Spleen (tissue), 7 donors: ENCODE results near the gene H2AZ1.

ENCODE experiments used
- CTCF ChIP-seq, 11 experiments: fragments of 200-600 bp in 7 of 11; fragments of 450-650 bp in 4 of 11; sonication (generic) in 4 of 11; IDR thresholded peaks in 8 of 11; conservative IDR thresholded peaks in 3 of 11; 1 replicate in 7 of 11; 2 replicates in 4 of 11; pipeline versions ENCODE4 v1.4.0 to v1.8.0; 2016 to 2021; ENCODE audit warnings: antibody characterized with exemption in 11 of 11, inconsistent platforms in 4 of 11, mild to moderate bottlenecking in 1 of 11
- POLR2A ChIP-seq, 3 donors: fragments of 450-650 bp; IDR thresholded peaks; one replicate each; pipeline ENCODE4 v1.5.1; 2017; ENCODE audit warnings: antibody characterized with exemption in 3 of 3, mild to moderate bottlenecking in 1 of 3
- POLR2AphosphoS5 ChIP-seq, 3 donors: sonication (generic); formaldehyde crosslinking; IDR thresholded peaks; one replicate each; pipeline ENCODE4 v1.5.1; 2017; ENCODE audit warnings: antibody characterized with exemption in 3 of 3
- donor health status: DM: no; HTN: no; CAD: no; lungs with moderate emphysema.
- donor health status: DM: no; HTN: no; CAD: no.
- donor health status: DM: no; HTN: no; CAD: no.

- TF ChIP-seq CTCF (IDR thresholded peaks at IDR 0.05 in 8 of 11, conservative IDR thresholded peaks at IDR 0.05 in 3 of 11) (no peak), POLR2A (IDR thresholded peaks at IDR 0.05) (no peak), POLR2AphosphoS5 (IDR thresholded peaks at IDR 0.05) (no peak)
Measured at GRCh38 chr4:99915449-99915848, 34.6 kb downstream of the H2AZ1 start.
